OCI-LY3 (cell line): Measurements from ENCODE around the gene NCAM2.

ENCODE experiments used
- CTCF ChIP-seq: fragments of 200-600, 300-600 bp; sonication (generic); IDR thresholded peaks from 2 replicates; pipeline ENCODE4 v1.5.1; 2014; ENCODE audit warnings: antibody characterized with exemption, low read length, low read depth
- EZH2phosphoT487 ChIP-seq: fragments of 200-600 bp; shearing (Covaris generic); IDR thresholded peaks from 2 replicates; pipeline ENCODE4 v1.6.1; 2018; ENCODE audit warnings: antibody characterized with exemption, mixed run types, low read depth

GRCh38 chr21:21132390-21132789 is 134.2 kb downstream of the NCAM2 start:
- TF ChIP-seq CTCF (no peak), EZH2phosphoT487 (no peak)
